Thoracic aorta (tissue), 2 donors: Measurements from ENCODE around the gene EBI3. TPM values are rescaled to one million over a fixed set of nuclear protein-coding genes. Genes with fewer than 3 reads are reported as not detected.
"Not testable (repeated sequence)": the region's sequence is repeated elsewhere in the genome, so short reads cannot be mapped to it uniquely, and the experiment has no call there.

Experiments used
- ATAC-seq: fragments of 150-250 bp; one replicate; pipeline ENCODE4 v1.8.0; 2017; ENCODE audit warnings: low read depth; ENCODE audit not compliant: insufficient number of reproducible peaks, low FRiP score
- DNase-seq: peaks from one replicate; pipeline ENCODE4 v3.0.0-alpha.2; 2020; ENCODE audit warnings: low spot score
- H3K27ac ChIP-seq, 2 donors: fragments of 200-600 bp; sonication (generic); 1 replicate in 1 of 2; 2 replicates in 1 of 2; pipeline ENCODE4 v1.5.1; 2016; ENCODE audit warnings: mild to moderate bottlenecking in 2 of 2, moderate library complexity in 2 of 2
- H3K27me3 ChIP-seq: fragments of 200-600 bp; sonication (generic); replicated peaks from 2 replicates; pipeline ENCODE4 v1.6.0; 2016; ENCODE audit warnings: mild to moderate bottlenecking; ENCODE audit not compliant: insufficient read depth
- H3K36me3 ChIP-seq: fragments of 200-600 bp; sonication (generic); one replicate; pipeline ENCODE4 v1.5.1; 2016
- H3K4me1 ChIP-seq, 2 donors: fragments of 200-600 bp; sonication (generic); 1 replicate in 1 of 2; 2 replicates in 1 of 2; pipeline versions ENCODE4 v1.5.1 to v1.6.0; 2016; ENCODE audit warnings: low read depth in 2 of 2, mild to moderate bottlenecking in 1 of 2; ENCODE audit not compliant: control insufficient read depth in 1 of 2
- H3K4me3 ChIP-seq: fragments of 200-600 bp; sonication (generic); 2 replicates; pipeline ENCODE4 v1.5.1; 2016; ENCODE audit warnings: mild to moderate bottlenecking
- H3K9me3 ChIP-seq: fragments of 200-600 bp; sonication (generic); 2 replicates; pipeline ENCODE4 v1.5.1; 2016
- CTCF ChIP-seq: fragments of 200-600 bp; sonication (generic); IDR thresholded peaks from one replicate; pipeline ENCODE4 v1.5.1; 2019; ENCODE audit warnings: antibody characterized with exemption
- total RNA-seq, 2 donors: library from RNA; depleted of rRNA; stranded (reverse); fragments of >200 nt; gene quantifications; one replicate each; pipeline versions ENCODE4 v1.1.0 to v1.2.3, GENCODE V29; 2016

EBI3 gene
- total RNA-seq, 2 donors from 2014 or later: 1.9 to 16.1 TPM

- no peak for DNase-seq
- H3K36me3 ChIP-seq: peaks cover 44% of the 10 kb centered on the region
- no peaks in the 10 kb centered on the region for H3K9me3 ChIP-seq
- TF ChIP-seq CTCF: no peak
- H3K27me3 ChIP-seq: no peaks in the 10 kb centered on the region
- ATAC-seq: no peak
- H3K4me3 ChIP-seq: no peak overlapping the region
- H3K4me1 ChIP-seq: no peaks in the 10 kb centered on the region
- H3K27ac ChIP-seq: no peak overlapping the region
These were observed 38.8 kb downstream of the EBI3 start for GRCh38 chr19:4267901-4268815.

DNA sequence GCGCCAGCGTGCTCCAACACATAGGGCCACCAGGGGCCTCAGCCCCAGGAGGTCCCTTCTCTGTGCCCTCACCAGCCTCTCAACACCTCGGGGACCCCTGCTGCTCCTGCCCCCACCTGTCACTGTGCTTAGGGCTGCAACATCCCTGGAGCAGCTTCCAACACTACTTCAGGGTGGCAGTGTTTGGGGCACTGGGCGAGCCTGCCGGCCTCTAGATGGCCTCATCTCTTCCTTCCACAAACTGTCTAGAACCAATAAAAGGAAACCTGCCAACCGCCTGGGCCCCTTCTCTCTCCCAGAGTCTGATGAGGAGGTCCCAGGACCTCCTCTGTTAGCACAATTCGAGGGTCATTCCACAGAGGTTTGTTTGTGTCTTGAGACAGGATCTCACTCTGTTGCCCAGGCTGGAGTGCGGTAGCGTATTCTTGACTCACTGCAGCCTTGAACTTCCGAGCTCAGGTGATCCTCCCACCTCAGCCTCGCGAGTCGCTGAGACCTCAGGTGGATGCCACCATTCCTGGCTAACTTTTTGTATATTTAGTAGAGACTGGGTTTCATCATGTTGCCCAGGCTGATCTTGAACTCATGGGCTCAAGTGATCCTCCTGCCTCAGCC, 39.6 kb downstream of the EBI3 start:
- H3K4me1 ChIP-seq: no peaks in the 10 kb centered on the region
- no peak for DNase-seq
- no peak overlapping the region for H3K27ac ChIP-seq
- no peaks in the 10 kb centered on the region for H3K9me3 ChIP-seq
- ATAC-seq: no peak
- no peak for TF ChIP-seq CTCF
- H3K4me3 ChIP-seq: no peak overlapping the region
- H3K36me3 ChIP-seq: peaks cover 41% of the 10 kb centered on the region
- no peaks in the 10 kb centered on the region for H3K27me3 ChIP-seq

DNA sequence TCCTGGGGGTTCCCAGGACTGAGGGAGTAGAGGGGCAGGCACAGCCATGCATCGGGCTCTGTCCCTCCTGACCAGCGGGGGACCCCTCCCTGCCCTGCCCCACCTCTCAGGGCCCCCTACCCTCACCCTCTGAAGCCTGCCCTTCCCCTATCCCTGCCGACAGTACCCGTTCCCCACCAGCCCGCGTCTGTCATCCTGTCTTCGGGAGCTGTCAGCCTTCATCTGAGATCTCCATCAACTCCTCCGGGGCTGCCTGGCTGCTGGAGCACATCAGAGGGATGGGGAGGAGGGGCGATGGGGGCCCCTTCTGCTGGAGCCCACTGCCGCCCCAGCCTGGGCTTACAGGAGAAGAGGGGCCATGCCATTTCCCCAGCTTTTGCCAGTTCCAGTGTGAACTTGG, 43.6 kb downstream of the EBI3 start:
- H3K36me3 ChIP-seq: peaks cover 23% of the 10 kb centered on the region
- no peak overlapping the region for H3K4me3 ChIP-seq
- ATAC-seq: no peak
- no peaks in the 10 kb centered on the region for H3K9me3 ChIP-seq
- no peaks in the 10 kb centered on the region for H3K4me1 ChIP-seq
- no peak for DNase-seq
- no peak for TF ChIP-seq CTCF
- H3K27me3 ChIP-seq: no peaks in the 10 kb centered on the region
- H3K27ac ChIP-seq: no peak overlapping the region

- not testable (repeated sequence) for H3K9me3 ChIP-seq, H3K4me3 ChIP-seq, ATAC-seq, DNase-seq, H3K27me3 ChIP-seq, H3K4me1 ChIP-seq, H3K27ac ChIP-seq
- H3K36me3 ChIP-seq: peaks cover 11% of the 10 kb centered on the region
These were observed 45.0 kb downstream of the EBI3 start for GRCh38 chr19:4274321-4274686.

DNA sequence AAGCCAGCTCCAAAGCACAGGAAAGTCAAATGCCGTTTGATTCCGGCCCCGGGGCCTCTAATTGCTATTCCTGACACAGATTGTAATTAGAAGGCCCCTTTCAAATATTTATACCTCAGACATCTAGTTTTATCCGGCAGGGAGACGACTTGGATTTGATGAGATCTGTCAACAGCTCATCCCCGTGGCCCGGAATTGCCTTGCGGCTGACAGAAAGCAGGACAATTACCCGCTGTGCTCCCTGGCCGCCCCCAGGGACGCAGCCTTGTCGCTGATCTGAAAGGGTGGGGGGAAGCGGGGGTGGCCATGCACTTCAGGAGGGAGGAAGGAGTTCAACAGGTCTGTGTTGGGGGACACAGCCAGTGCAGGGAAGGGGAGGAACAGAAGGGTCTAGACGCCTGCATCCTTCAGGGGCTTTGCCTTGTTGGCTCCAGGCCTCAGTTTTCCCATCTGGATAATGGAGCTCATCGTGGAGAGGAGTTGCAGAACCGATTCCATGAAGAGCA, 47.9 kb downstream of the EBI3 start:
- Histone ChIP-seq H3K27me3 (peaks cover 13% of the 10 kb centered on the region), H3K36me3 (peaks cover under 1% of the 10 kb centered on the region), H3K9me3 (no peaks in the 10 kb centered on the region), H3K4me1 (peaks cover 0 to 3% of the 10 kb centered on the region in 2 donors), H3K27ac (no peak overlapping the region), H3K4me3 (no peak overlapping the region)
- no peak for DNase-seq
- TF ChIP-seq CTCF: no peak
- no peak for ATAC-seq
